AG09309 (cell line): ENCODE results near the gene TMPRSS9.

Source experiments
- DNase-seq: peaks from one replicate; pipeline ENCODE4 v3.0.0-alpha.2; 2010; ENCODE audit warnings: low read depth
- H3K4me3 ChIP-seq: 2 replicates; pipeline ENCODE4 v1.5.1; 2011; ENCODE audit warnings: mild to moderate bottlenecking, low read depth, low read length, moderate library complexity; ENCODE audit not compliant: control insufficient read depth
- CTCF ChIP-seq: IDR thresholded peaks from 2 replicates; pipeline ENCODE4 v1.5.1; 2011; ENCODE audit warnings: mild to moderate bottlenecking, low read depth, low read length, inconsistent platforms; ENCODE audit not compliant: insufficient read depth, control insufficient read depth; ENCODE audit errors: missing control alignments

TMPRSS9 gene

GRCh38 chr19:2436384-2436783, 76.3 kb downstream of the TMPRSS9 start:
- DNase-seq, result no peak
- TF ChIP-seq CTCF, result no peak

GRCh38 chr19:2436926-2437325, 76.9 kb downstream of the TMPRSS9 start:
- TF ChIP-seq CTCF, result no peak
- no peak overlapping the region for H3K4me3 ChIP-seq
- no peak for DNase-seq

More at GRCh38 chr19:2436384-2436783, 76.3 kb downstream of the TMPRSS9 start:
- no peak overlapping the region for H3K4me3 ChIP-seq

- no peak for TF ChIP-seq CTCF
- no peak for DNase-seq
- no peak overlapping the region for H3K4me3 ChIP-seq
Measured at GRCh38 chr19:2438178-2438577, 78.1 kb downstream of the TMPRSS9 start.

GRCh38 chr19:2440515-2440914, 80.5 kb downstream of the TMPRSS9 start:
- H3K4me3 ChIP-seq, result no peak overlapping the region
- no peak for TF ChIP-seq CTCF
- no peak for DNase-seq

- H3K4me3 ChIP-seq, result no peak overlapping the region
- no peak for DNase-seq
- no peak for TF ChIP-seq CTCF
Measured at GRCh38 chr19:2441096-2441752, 81.2 kb downstream of the TMPRSS9 start.

GRCh38 chr19:2443116-2443784, 83.2 kb downstream of the TMPRSS9 start:
- TF ChIP-seq CTCF, result no peak
- no peak for DNase-seq
- H3K4me3 ChIP-seq, result no peak overlapping the region

GRCh38 chr19:2443785-2444182, 83.7 kb downstream of the TMPRSS9 start:
- no peak for TF ChIP-seq CTCF
- no peak overlapping the region for H3K4me3 ChIP-seq
- no peak for DNase-seq
